ENCODE measurements around the gene FCAMR. TPM values are rescaled to one million over a fixed set of nuclear protein-coding genes. Genes with fewer than 3 reads are reported as not detected.

FCAMR gene
- total and polyA plus RNA-seq, 2 donors (not counting 3 experiments of a cell fraction or from before 2014, with no cell fraction given), result not detected

DNA sequence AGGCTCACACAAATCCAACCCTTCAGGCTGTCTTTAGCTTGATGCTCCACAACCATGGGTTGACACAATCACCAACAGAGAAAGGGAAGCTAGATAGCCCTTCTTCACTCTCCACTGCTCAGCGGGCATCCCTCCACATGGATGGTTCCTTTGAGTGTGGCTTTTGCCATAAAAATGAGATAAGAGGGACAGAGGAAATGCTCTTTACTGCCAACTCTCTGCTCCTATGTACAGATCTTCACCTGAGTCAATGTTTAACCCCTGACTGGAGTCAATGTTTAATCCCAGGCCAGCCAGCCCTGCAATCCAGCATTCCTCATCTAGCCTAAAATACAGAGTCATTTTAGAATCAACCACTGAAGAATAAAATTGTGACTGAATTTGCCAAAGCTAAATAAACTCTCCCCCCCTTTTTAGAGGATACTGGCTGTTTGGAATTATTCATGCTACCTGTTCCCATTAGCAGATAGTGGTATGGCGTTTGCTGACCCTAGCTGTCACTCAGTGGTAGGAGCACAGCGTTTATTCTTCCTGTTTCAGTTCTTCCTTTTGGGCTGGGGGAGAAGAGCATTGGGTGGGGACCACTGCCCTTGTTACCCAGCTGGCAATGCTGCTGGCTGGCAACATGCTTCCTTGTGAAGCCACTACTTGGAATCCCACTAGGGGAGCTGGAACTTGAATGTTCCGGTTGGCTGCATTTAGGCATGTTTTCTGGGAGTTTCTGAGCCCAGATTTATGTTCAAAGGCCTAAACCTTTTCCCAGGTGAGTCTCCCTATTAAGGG, 18.8 kb downstream of the FCAMR start:
- H4K20me1 ChIP-seq (replicated peaks; ENCODE audit: control insufficient read depth, extremely low read depth, insufficient read depth, low read length), result no peaks in the 10 kb centered on the region
- BruUV-seq (replicated peaks), result no TSS peak
- ChIA-PET CTCF (no interaction called here), POLR2A (no interaction called here)
- no peak overlapping the region for H3K4me2 ChIP-seq (ENCODE audit: insufficient read depth, low read length)
- H3K27ac ChIP-seq (ENCODE audit: insufficient read depth, low read depth, low read length), result no peak overlapping the region
- TF ChIP-seq EZH2 (IDR thresholded peaks at IDR 0.05; ENCODE audit: borderline replicate concordance, low read depth, low read length, severe bottlenecking) (no peak), GATA2 (IDR thresholded peaks at IDR 0.05; ENCODE audit: insufficient read depth, insufficient read length, low read depth, low read length) (no peak), JUN (IDR thresholded peaks at IDR 0.05; ENCODE audit: borderline replicate concordance, insufficient read depth, insufficient read length, low read depth) (no peak), POLR2AphosphoS5 (IDR thresholded peaks at IDR 0.05; ENCODE audit: insufficient read depth, low read depth, low read length) (no peak), MYC (IDR thresholded peaks at IDR 0.05; ENCODE audit: low read depth, low read length) (no peak), FOS (IDR thresholded peaks at IDR 0.05; ENCODE audit: borderline replicate concordance, insufficient read depth, low read length) (no peak), POLR2A (IDR thresholded peaks at IDR 0.05; ENCODE audit: low read depth, low read length) (no peak)
- TF ChIP-seq, protein P1, sequence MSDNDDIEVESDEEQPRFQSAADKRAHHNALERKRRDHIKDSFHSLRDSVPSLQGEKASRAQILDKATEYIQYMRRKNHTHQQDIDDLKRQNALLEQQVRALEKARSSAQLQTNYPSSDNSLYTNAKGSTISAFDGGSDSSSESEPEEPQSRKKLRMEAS (IDR thresholded peaks at IDR 0.05; ENCODE audit: insufficient read depth, insufficient read length), result no peak
- TF ChIP-seq, protein P2, sequence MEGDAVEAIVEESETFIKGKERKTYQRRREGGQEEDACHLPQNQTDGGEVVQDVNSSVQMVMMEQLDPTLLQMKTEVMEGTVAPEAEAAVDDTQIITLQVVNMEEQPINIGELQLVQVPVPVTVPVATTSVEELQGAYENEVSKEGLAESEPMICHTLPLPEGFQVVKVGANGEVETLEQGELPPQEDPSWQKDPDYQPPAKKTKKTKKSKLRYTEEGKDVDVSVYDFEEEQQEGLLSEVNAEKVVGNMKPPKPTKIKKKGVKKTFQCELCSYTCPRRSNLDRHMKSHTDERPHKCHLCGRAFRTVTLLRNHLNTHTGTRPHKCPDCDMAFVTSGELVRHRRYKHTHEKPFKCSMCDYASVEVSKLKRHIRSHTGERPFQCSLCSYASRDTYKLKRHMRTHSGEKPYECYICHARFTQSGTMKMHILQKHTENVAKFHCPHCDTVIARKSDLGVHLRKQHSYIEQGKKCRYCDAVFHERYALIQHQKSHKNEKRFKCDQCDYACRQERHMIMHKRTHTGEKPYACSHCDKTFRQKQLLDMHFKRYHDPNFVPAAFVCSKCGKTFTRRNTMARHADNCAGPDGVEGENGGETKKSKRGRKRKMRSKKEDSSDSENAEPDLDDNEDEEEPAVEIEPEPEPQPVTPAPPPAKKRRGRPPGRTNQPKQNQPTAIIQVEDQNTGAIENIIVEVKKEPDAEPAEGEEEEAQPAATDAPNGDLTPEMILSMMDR (IDR thresholded peaks at IDR 0.05; ENCODE audit: extremely low read depth in 1 of 2, insufficient read depth in 1 of 2, low read depth in 1 of 2, low read length in 2 of 2), result no peak
- DNase-seq (ENCODE audit: low read depth, low spot score) (no peak), FAIRE-seq (no peak)
- no peaks in the 10 kb centered on the region for H3K79me2 ChIP-seq (ENCODE audit: control insufficient read depth, insufficient read depth, low read length)
- H3K9me3 ChIP-seq (replicated peaks; ENCODE audit: control insufficient read depth, insufficient read depth, low read length), result no peaks in the 10 kb centered on the region
- H2AFZ ChIP-seq (ENCODE audit: low read depth, low read length), result no peak overlapping the region
- H3K4me3 ChIP-seq (replicated peaks in 1 of 3; ENCODE audit: insufficient read depth in 1 of 3, low read depth in 1 of 3, low read length in 3 of 3), result no peak overlapping the region
- H3K4me1 ChIP-seq (ENCODE audit: control insufficient read depth, extremely low read depth, insufficient read depth, low read length), result no peaks in the 10 kb centered on the region
- peaks cover 2 to 3% of the 10 kb centered on the region in 2 experiments for H3K27me3 ChIP-seq (ENCODE audit: control insufficient read depth in 2 of 2, insufficient read depth in 2 of 2, low read length in 2 of 2)
- dilution Hi-C loops (cut with MboI; ENCODE audit: extremely low pct_ligation_motif_present, low sequenced_read_pairs) (no loop called here), intact Hi-C loops (cut with micrococcal nuclease) (no loop called here)
- H3K9ac ChIP-seq (replicated peaks; ENCODE audit: extremely low read depth, insufficient read depth, low read length), result no peak overlapping the region
- no peaks in the 10 kb centered on the region for H3K9me1 ChIP-seq (replicated peaks; ENCODE audit: control insufficient read depth, extremely low read depth, insufficient read depth, low read length)
- no peaks in the 10 kb centered on the region for H3K36me3 ChIP-seq (ENCODE audit: control insufficient read depth in 2 of 2, extremely low read depth in 1 of 2, insufficient read depth in 2 of 2, low read length in 2 of 2)

All from endothelial cell of umbilical vein (primary cell).